MM.1S (cell line): ENCODE results near the gene DCUN1D4.
"Not testable (repeated sequence)": the region's sequence is repeated elsewhere in the genome, so short reads cannot be mapped to it uniquely, and the experiment has no call there.

ENCODE experiments used
- CTCF ChIP-seq: fragments of 300-600 bp; sonication (generic); IDR thresholded peaks from 2 replicates; pipeline ENCODE4 v1.5.1; 2016; ENCODE audit warnings: antibody characterized with exemption, low read length, mixed read lengths
- EZH2 ChIP-seq: fragments of 300-600 bp; sonication (generic); optimal IDR thresholded peaks from 2 replicates; pipeline ENCODE3; 2017; ENCODE audit warnings: low read depth, mild to moderate bottlenecking, antibody characterized with exemption, low read length, mixed read lengths
- EZH2phosphoT487 ChIP-seq: fragments of 300-600 bp; sonication (generic); IDR thresholded peaks from 2 replicates; pipeline ENCODE4 v1.6.1; 2018; ENCODE audit warnings: antibody characterized with exemption, low read length

GRCh38 chr4:51940460-51940859 lies 97.5 kb downstream of the DCUN1D4 start:
- TF ChIP-seq EZH2, CTCF, EZH2phosphoT487: not testable (repeated sequence)
